ENCODE results near the gene ZNF697.
"Not testable (repeated sequence)": the region's sequence is repeated elsewhere in the genome, so short reads cannot be mapped to it uniquely, and the experiment has no call there.

The ZNF697 gene

DNA sequence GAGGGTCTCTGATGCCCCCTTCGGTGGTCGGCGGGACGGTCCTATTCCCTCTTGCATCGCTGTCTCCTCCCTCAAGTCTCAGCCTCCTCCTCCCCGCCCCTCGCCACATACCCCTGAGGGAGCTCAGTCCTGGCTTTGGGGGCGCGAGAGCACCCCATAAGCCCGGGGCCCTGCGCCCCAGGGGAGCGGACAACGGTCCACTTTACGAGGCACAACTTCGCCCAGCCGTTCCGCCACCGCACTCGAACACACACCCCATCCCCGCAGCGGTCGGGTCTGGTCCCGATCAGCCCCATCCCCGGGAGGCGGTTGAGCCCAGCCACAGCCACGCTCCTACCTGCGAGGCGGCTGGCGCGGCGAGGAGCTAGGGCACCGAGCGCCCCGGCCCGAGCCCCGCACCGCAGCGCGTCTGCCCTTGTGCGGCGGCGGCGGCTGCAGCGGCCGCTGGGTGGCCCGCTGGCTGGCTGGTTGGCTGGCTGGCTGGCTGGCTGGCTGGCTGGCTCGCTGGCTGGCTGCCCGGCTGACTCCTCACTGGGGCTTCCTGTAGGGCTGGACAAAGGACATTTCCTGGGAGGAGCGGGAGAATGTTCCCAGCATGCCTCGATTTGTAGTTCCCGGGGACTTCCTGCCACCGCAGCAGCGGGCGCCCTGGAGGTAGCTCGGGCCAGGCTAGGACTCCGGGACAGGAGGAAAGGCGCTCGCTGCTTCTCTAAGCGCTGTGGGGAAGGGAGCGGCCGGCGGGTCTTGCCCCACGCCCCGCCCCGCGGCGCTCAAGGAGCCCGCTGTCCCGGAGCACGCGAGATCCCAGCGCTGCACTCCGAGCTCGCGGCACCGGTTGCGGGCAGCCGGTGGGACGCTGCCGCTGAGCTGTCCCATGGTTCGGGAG, at the start of gene ZNF697:
ZNF697 (minus strand) TSS at position 533 of the 886 bp plus-strand sequence. CDS start 22,166 bp downstream, outside the sequence.
- peak within 1 kb of the TSS; percentile 77 for H3K4me3 Mint-ChIP-seq
- peaks cover 10% of the 10 kb centered on the region for H3K4me1 Mint-ChIP-seq
- H3K9me3 Mint-ChIP-seq = no peaks in the 10 kb centered on the region
- H3K27me3 Mint-ChIP-seq = peaks cover 74% of the 10 kb centered on the region
- H3K27ac Mint-ChIP-seq = peak within 1 kb of the TSS; percentile 10
- ATAC-seq = peak; percentile 80
- H3K36me3 Mint-ChIP-seq = no peaks in the 10 kb centered on the region

DNA sequence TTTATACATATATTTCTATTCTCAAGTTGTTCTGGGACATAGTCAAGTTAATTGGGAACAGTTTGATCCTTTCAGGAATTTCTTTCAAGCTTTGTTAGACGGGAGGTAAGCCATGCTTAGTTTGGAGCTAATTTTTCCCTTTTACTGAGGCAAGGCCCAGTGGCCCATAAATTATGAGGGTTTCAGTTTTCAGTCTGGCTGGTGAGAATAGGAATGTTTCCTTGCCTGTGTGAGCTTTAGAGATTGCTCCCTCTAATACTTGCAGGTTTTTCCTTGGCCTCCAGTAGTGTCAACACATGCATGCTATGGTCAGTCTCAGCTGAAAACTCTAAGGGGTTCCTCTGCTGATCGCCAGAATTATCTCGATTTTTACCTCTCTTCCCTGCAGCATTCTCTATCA, 49.5 kb upstream of the ZNF697 start:
- no peak for ATAC-seq
- peaks cover 50% of the 10 kb centered on the region for H3K27me3 Mint-ChIP-seq
- peaks cover 17% of the 10 kb centered on the region for H3K9me3 Mint-ChIP-seq
- peaks cover 8% of the 10 kb centered on the region for H3K36me3 Mint-ChIP-seq
- H3K4me1 Mint-ChIP-seq = no peaks in the 10 kb centered on the region
- no peak overlapping the region for H3K27ac Mint-ChIP-seq
- H3K4me3 Mint-ChIP-seq = no peak overlapping the region

DNA sequence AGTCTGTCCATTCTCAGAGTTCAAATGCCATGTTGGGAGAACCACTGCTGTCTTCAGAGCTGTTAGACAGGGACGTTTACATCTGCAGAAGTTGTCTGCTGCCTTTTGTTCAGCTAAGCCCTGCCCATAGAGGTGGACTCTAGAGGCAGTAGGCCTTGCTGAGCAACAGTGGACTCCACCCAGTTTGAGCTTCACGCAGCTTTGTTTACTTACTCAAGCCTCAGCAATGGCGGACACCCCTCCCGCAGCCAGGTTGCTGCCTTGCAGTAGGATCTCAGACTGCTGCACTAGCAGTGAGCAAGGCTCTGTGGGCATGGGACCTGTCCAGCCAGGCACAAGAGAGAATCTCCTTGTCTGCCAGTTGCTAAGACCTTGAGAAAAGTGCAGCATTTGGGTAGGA, 48.8 kb upstream of the ZNF697 start:
- not testable (repeated sequence) for ATAC-seq
- H3K27me3 Mint-ChIP-seq = peaks cover 50% of the 10 kb centered on the region

DNA sequence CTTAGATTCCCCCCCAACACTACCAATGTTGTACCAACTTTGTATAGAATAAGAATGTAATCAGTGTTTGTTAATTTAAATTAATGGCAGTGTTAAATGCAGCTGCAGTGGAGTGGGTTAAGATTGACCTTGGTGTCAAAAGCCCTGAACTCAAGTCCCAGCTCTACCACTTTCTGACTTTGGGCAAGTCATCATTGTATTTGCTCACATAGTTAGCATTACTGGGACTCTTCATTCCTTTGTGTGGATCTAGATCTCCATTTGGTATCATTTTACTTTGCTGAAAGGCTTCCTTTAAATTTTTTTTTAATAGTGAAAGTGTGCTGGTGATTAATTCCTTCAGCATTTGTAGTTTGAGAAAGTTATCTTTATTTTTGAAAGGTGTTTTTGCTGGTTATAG, 41.4 kb upstream of the ZNF697 start:
- no peak overlapping the region for H3K4me3 Mint-ChIP-seq
- no peak for ATAC-seq
- peaks cover 3% of the 10 kb centered on the region for H3K9me3 Mint-ChIP-seq
- no peak overlapping the region for H3K27ac Mint-ChIP-seq
- H3K4me1 Mint-ChIP-seq = no peaks in the 10 kb centered on the region
- peaks cover 8% of the 10 kb centered on the region for H3K27me3 Mint-ChIP-seq
- no peaks in the 10 kb centered on the region for H3K36me3 Mint-ChIP-seq

More for the DNA sequence above, 48.8 kb upstream of the ZNF697 start:
- not testable (repeated sequence) for H3K27ac Mint-ChIP-seq, H3K36me3 Mint-ChIP-seq, H3K4me3 Mint-ChIP-seq, H3K4me1 Mint-ChIP-seq
- H3K9me3 Mint-ChIP-seq = peaks cover 13% of the 10 kb centered on the region

DNA sequence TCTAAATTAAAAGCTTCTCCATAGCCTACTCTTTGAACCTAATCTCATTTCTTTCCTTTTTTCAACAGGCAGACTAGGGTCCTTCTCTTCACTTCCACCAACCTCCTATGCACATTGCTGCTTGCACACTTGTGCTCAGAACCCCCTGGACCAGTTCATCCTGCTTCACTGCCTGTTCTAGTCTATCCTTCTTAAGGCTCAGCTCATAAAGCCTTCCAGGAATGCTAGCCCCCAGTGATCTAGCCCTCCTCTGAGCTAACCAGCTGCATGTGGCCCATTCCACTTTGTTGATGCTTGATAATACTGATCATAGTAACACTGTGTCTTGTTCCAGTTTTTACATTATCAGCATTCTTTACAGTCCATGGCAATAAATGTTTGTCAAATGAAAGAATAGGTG, 40.7 kb upstream of the ZNF697 start:
- ATAC-seq = no peak

DNA sequence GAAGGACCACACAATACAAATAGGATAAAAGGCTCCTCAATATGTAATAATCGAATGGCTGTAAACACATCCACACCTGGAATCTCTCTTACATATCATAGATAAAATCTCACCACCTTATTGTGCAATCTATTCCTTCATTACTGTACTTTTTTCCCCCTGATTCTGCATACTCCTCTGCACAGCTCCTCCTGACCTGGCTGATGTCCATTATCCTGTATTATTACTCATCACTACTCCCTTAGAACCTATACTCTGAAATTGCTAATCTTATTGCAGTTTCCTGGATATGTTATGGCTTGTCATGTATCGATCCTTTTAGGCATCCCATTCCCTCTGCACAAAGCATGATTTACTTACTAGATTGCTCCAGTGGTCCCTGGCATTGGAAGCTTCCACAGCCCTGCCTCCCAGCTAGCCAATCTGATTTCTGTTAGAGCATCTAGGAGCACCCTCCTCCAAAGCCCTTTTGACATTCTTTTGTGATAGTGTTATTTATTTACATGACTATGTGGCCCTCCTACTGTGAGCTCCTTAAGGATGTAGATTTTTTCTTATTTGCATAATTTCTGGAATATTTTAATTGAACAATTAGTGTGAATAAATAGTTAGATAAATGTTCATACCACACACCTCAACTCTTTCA, 39.5 kb upstream of the ZNF697 start:
- Mint-ChIP-seq H3K9me3 (peaks cover 3% of the 10 kb centered on the region), H3K4me1 (no peaks in the 10 kb centered on the region), H3K27ac (no peak overlapping the region), H3K27me3 (no peaks in the 10 kb centered on the region), H3K36me3 (no peaks in the 10 kb centered on the region), H3K4me3 (no peak overlapping the region)
- ATAC-seq = no peak

More for the DNA sequence above, 40.7 kb upstream of the ZNF697 start:
- Mint-ChIP-seq H3K4me3 (no peak overlapping the region), H3K9me3 (peaks cover 3% of the 10 kb centered on the region), H3K4me1 (no peaks in the 10 kb centered on the region), H3K27me3 (peaks cover under 1% of the 10 kb centered on the region), H3K27ac (no peak overlapping the region), H3K36me3 (no peaks in the 10 kb centered on the region)

DNA sequence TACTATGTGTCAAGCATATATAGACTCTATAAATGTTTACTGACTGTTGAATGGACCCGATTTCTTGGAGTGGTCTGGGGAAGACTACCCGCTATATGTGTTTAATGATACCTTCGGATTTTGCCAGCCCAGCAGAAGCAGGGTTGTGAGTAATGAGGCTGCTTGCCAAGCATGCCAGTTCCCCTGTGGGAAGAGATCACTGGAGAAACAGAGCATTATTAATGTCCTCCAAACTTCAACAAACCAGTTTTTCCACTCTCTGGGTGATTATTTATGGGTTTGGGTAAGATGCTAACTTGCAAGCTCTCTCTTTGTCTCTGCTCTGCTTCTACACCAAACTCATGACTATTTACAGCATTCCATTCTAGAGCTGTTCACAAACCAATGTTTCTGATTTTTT, 38.6 kb upstream of the ZNF697 start:
- Mint-ChIP-seq H3K4me3 (no peak overlapping the region), H3K36me3 (no peaks in the 10 kb centered on the region), H3K9me3 (peaks cover under 1% of the 10 kb centered on the region), H3K27me3 (no peaks in the 10 kb centered on the region), H3K4me1 (no peaks in the 10 kb centered on the region), H3K27ac (no peak overlapping the region)
- no peak for ATAC-seq

DNA sequence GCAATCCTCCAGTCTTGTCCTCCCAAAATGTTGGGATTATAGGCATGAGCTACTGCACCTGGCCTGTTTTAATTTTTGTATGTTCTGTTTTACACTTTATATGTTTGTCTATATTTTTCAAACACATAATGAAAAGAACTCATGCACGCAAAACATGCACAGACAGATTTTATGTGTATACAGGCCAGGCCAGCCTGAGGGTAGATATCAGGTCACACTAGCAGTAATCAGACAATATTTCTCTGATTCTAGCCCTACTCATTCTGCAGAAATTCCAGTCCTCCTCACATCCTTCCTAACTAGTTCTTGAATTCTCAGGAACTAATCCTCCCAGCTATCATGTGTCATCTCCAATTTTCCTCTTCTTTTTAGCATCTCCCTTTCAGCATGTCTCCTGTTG, 35.8 kb upstream of the ZNF697 start:
- Mint-ChIP-seq H3K9me3 (no peaks in the 10 kb centered on the region), H3K36me3 (no peaks in the 10 kb centered on the region), H3K4me3 (no peak overlapping the region), H3K27me3 (no peaks in the 10 kb centered on the region), H3K4me1 (no peaks in the 10 kb centered on the region), H3K27ac (no peak overlapping the region)
- ATAC-seq = no peak

DNA sequence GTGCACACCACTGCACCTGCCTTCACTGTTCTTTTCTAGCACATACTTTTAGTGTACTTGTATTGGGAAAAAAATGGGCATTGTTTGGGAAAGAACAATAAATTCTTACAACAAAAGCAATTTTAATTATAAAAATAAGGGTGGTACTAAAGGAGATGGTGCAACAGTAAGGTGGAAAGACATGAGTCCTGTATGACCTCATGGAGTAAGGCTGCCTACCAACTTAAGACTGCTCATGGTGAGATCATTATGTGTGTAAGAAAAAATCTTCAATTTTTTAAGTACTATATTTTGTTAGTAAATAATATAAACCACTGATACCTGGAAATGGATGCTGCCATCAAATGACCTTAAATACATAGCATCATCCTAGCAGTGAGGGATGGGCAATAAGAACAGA, 34.1 kb upstream of the ZNF697 start:
- ATAC-seq = no peak

DNA sequence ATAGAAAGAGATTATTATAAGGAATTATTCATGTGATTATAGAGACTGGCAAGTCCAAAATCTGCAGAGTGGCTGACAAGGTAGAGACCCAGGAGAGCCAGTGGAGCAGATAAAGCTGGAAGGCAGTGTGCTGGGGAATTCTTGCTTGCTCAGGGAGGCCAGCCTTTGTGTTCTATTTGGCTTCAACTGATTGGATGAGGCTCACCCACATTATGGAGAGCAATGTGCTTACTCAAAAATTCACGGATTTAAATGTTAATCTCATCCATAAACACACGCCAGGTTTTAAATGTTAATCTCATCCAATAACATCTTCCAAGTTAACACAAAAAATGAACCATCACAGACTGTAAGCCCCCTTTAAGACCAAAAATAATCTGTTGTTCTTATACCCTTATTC, 33.5 kb upstream of the ZNF697 start:
- Mint-ChIP-seq H3K4me3 (no peak overlapping the region), H3K36me3 (no peaks in the 10 kb centered on the region), H3K27ac (no peak overlapping the region), H3K4me1 (no peaks in the 10 kb centered on the region), H3K9me3 (no peaks in the 10 kb centered on the region), H3K27me3 (no peaks in the 10 kb centered on the region)
- no peak for ATAC-seq

More for the DNA sequence above, 34.1 kb upstream of the ZNF697 start:
- Mint-ChIP-seq H3K4me3 (no peak overlapping the region), H3K9me3 (no peaks in the 10 kb centered on the region), H3K4me1 (no peaks in the 10 kb centered on the region), H3K27ac (no peak overlapping the region), H3K27me3 (no peaks in the 10 kb centered on the region), H3K36me3 (no peaks in the 10 kb centered on the region)

DNA sequence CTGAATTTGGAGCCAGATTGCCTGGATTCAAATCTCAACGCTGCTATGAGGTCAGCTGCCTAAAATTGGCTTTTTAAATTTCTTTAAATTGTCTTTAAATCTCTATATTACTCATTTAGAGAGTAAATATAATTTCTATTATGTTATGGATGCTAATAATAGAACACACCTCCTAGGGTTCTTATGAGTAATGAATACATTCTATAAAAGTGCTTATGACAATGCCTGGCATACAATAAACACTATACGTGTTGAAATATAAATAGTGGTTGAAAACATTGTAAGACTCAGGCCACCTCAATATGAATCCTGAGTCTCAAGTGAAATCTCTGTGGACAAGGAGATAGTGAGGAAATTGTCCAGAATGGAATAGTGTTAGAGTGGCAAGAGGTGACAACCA, 32.7 kb upstream of the ZNF697 start:
- no peaks in the 10 kb centered on the region for H3K9me3 Mint-ChIP-seq
- peaks cover 5% of the 10 kb centered on the region for H3K27me3 Mint-ChIP-seq

DNA sequence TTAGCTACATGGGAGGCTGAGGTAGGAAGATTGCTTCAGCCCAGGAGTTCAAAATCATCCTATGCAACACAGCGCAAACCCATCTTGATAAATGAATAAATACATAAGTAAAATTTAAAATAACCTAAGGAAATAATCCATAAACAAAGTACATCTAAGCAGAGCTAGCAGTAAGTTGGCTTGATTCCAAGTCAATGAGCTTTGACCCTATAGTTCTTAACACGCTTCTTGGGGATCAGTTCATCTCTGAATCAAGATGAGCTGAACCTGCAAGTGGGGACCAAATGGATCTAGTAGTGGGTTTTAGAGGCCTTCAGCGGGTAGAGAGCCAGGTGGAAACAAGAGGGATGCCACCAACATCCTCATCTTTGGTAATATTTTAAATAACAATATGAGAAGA, 32.1 kb upstream of the ZNF697 start:
- Mint-ChIP-seq H3K4me1 (peaks cover 8% of the 10 kb centered on the region), H3K4me3 (no peak overlapping the region), H3K27ac (no peak overlapping the region), H3K36me3 (no peaks in the 10 kb centered on the region), H3K27me3 (peaks cover 10% of the 10 kb centered on the region), H3K9me3 (no peaks in the 10 kb centered on the region)
- ATAC-seq = no peak

More for the DNA sequence above, 32.7 kb upstream of the ZNF697 start:
- ATAC-seq = no peak
- H3K27ac Mint-ChIP-seq = no peak overlapping the region
- H3K36me3 Mint-ChIP-seq = no peaks in the 10 kb centered on the region
- no peak overlapping the region for H3K4me3 Mint-ChIP-seq
- peaks cover 3% of the 10 kb centered on the region for H3K4me1 Mint-ChIP-seq

DNA sequence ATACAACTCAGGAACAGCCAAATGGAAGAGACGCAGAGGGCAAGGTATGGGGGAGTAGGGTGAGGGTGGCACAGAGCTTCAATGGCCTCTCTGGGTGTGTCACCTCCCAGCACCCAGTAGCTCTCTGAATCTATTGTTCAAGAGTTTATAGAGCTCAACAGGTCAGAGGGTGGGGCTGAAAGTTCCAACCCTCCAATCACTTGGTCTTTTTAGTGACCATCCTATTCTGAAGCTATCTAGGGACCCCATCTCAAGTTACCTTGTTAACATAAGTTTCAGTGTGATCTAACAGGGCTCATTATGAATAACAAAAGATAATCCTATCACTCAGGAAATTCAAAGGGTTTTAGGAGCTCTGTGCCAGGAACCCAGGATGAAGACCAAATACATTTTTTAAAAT, 31.2 kb upstream of the ZNF697 start:
- Mint-ChIP-seq H3K27me3 (peaks cover 10% of the 10 kb centered on the region), H3K9me3 (no peaks in the 10 kb centered on the region), H3K27ac (no peak overlapping the region), H3K36me3 (no peaks in the 10 kb centered on the region), H3K4me1 (peaks cover 8% of the 10 kb centered on the region), H3K4me3 (no peak overlapping the region)
- no peak for ATAC-seq

DNA sequence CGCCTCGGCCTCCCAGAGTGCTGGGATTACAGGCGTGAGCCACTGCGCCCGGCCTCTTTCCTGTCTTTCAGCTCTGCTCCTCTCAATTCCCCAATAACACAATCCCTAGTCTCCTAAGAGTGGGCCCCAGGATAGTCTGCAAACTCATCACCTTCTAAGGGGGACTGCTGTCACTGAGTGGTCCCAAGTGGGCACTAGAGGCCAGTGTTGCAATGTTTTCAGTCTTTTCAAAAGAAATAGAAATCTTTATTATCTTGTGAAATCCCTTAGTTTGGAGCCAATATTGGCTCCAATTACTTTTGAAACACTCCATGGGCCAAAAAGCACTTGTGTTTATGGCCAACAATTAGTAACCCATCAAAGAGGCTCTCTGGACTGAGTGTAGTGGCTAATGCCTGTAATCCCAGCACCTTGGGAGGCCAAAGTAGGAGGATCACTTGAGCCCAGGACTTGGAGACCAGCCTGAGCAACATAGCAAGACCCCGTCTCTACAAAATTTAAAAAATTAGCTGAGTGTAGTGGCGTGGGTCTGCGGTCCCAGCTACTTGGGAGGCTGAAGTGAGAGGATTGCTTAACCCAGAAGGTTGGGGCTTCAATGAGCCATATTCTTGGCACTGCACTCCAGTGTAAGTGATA, 28.6 kb upstream of the ZNF697 start:
- Mint-ChIP-seq H3K4me1 (peaks cover 8% of the 10 kb centered on the region), H3K9me3 (no peaks in the 10 kb centered on the region), H3K27me3 (peaks cover 25% of the 10 kb centered on the region), H3K27ac (no peak overlapping the region), H3K4me3 (no peak overlapping the region), H3K36me3 (no peaks in the 10 kb centered on the region)
- no peak for ATAC-seq

Measured in stimulated activated memory B cell treated with anti-CD40 and anti-IgM and Interleukin-4, amounts not matched to agents 10 μg/mL and 1 μg/mL and 100 μg/mL, for 72 hours (primary cell).